Epidermal melanocyte (primary cell): ENCODE data around the gene NAA50.
A peak's percentile ranks its signal among the peaks of the same experiment; 100 is the strongest.

Experiments
- DNase-seq: peaks from one replicate; pipeline ENCODE4 v3.0.0; 2011; ENCODE audit warnings: low spot score; ENCODE audit not compliant: insufficient read length

The NAA50 gene

DNA sequence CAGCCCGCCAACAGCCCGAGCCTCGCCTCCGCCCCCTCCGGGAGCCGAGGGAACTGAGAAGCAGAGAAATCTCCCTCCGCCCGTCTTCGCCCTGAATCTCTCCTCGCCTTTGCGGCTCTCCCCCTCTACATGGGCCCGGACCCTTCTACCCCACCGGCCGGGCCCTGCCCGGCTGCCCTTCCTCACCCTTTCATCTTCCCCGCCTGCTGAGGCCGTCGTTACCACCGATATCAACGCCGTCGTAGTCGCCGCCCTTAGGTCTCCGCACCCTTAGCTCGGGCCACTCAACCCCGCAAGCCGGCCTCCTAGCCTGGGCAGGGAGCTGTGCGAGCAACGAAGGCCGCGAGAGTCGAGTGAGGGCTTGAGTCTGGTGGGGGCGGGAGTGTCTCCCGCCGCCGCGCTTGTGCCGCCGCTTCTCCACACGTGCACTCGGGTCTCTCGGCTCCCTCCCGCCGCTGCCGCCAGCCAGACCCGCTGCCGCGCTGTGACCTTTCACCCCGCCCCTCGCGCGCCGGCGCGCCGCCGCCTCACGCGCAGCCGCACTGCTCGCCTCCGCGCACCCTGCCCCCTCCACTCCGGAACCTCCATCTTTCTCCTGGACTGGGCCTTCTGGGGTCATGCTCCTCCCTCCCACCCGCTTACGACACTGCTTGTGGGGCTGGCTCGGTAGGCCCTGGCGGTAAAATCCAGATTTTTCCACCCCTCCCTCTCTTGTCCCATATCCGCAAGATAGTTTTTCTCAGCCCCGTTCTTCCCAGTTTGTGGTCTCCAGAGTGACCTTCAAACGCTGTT, at the start of gene NAA50:
Gene NAA50 (minus strand): TSS at position 494 of the 792 bp plus-strand sequence. CDS start 300 bp downstream, at position 194.
- peak; percentile 78 for DNase-seq

DNA sequence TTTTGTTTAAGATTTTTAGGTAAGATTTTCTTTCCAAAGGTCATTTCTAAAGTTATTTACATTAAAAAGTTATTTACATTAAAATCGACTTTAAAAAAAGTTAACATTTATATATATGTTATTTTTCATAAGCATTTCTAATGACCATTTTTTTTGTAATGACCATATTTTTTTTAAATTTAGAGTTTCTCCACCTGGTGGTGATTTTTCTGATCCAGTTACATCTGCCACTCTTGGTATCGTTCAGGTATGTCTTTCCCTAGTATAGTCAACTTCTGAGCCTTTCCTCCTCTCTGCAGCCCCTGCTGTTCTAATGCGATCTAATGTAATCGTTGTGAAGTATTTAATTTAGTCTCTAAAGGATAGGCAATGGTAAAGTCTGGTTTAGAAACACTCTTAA, 49.6 kb upstream of the NAA50 start:
- no peak for DNase-seq

- no peak for DNase-seq
Observed at GRCh38 chr3:113794526-113794925, 48.5 kb upstream of the NAA50 start.

DNA sequence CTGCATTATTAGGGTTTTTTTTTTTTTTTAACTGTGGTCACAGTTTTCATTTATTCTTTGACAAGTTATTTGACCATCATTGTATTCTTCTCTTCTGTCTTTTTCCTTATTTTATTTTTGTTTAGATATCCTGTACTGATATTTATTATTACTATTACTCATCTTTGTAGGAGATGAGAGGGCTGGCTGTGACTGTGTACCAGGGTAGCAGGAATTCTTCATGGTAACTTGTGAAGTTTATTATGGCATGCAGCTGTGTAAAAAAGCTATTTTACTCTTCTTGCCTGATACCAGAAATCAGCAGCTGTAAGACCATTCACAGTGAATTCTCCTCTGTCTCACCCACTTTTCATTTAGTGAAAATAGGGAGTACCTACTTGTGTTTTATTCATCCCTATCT, 45.3 kb upstream of the NAA50 start:
- no peak for DNase-seq

GRCh38 chr3:113783980-113784379, 37.9 kb upstream of the NAA50 start:
- no peak for DNase-seq

- DNase-seq = peak; percentile 57
Observed at GRCh38 chr3:113783463-113783862, 37.4 kb upstream of the NAA50 start.

DNA sequence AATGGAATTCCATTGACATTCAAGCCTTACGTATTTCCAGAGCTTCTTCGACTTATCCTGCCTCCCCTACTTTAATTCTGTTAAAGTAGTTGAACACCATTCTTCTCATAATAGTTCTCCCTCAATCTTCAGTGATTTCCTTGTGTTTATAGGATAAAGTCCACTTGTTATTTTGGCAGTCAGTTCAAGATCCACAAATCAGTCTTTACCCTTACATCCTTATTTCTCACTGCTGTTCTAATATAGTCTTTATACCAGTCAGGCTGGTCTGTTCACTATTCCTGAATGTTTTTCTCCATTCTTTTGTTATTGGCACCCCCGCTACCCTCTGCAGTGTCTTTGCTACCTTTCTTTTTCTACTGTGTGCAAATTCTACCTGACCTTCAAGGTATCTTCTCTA, 30.5 kb upstream of the NAA50 start:
- no peak for DNase-seq

- no peak for DNase-seq
Observed at GRCh38 chr3:113775516-113775915, 29.5 kb upstream of the NAA50 start.

GRCh38 chr3:113773381-113773780, 27.3 kb upstream of the NAA50 start:
- DNase-seq = no peak

- no peak for DNase-seq
Observed at GRCh38 chr3:113771993-113772392, 25.9 kb upstream of the NAA50 start.

GRCh38 chr3:113769551-113769950, 23.5 kb upstream of the NAA50 start:
- DNase-seq = peak; percentile 39

- DNase-seq = no peak
Observed at GRCh38 chr3:113764698-113765097, 18.6 kb upstream of the NAA50 start.

DNA sequence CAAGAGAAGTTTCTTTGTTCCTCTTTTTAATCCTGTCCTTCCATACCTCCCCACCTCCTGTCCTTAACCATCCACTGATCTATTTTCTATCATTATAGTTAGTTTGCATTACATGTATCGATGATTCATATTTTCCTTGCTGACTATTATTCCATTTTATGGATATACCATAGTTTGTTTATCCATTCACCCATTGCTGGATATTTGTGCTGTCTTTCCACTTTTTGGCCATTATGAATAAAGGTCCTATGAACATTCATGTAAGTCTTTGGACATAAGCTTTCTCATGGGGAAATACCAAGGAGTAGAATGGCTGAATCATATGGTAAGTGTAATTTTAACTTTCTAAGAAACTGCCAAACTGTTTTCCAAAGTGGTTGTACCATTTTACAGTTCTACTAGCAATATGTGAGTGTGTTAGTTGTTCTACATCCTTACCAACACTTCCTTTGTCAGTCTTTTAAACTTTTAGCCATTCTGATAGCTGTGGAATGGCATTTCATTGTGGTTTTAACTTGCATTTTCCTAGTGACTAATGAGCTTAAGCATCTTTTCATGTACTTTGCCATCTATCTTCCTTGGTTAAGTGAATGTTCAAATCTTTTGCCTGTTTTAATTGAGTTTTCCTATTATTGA, 12.5 kb upstream of the NAA50 start:
- no peak for DNase-seq

- no peak for DNase-seq
Observed at GRCh38 chr3:113754494-113755159, 8.6 kb upstream of the NAA50 start.

GRCh38 chr3:113753376-113753985, 7.4 kb upstream of the NAA50 start:
- no peak for DNase-seq

DNA sequence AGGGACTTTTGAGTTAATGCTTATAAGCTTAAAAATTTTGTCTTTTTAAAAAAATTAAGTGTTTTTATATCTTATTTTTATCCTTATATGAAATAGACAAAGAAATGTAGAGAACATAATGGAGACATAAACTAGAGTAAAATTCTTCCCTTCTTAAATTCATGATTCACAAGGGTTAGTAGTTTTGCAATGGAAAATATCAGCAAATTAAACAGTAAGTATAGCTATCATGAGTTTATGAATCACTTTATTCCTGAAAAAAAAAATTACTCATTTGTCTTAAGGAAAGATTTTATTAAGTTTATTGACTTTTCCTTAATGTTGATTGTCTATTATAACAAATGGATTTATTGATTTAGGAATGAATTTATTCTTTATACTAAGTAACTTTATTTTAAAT, 5.1 kb upstream of the NAA50 start:
- DNase-seq = no peak

GRCh38 chr3:113747283-113748046, 1.4 kb upstream of the NAA50 start:
- DNase-seq = no peak

DNA sequence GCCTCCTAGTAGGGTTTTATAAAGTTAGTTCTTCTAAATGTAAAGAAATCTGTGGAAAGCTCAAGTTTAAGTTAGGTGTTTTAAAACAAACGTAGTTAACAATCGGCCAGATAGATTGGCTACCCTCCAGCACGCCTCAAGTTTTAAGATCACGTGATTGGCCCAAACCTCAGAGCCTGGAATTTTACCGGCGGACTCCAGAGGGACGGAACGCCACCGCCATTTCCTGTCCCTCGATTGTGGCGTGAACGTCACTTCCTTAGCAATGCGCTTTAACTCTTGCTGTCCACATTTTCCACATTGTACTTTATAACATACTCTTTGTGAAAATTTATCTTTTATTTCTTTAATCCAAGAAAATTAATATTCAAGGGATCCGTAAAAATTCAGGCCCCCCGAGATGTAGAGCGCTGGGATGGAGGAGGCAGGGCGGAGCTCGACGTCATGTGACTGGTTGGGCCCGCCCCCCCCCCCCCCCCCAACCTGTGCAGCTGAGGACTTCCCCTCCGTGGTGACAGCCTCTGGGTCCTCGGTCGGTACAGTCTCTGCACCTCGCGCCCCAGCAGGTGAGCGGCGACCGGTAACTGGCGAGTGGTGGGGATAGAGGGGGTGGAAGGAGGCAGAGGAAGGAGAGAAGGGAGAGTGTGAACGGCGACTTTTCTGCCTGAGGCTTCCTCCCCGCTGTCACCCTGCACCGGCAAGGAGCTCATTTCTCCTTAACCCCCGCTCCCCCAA, 666 bp upstream of the NAA50 start, which contains the start of gene ATP6V1A:
Gene ATP6V1A (plus strand): TSS at position 488 of the 735 bp plus-strand sequence. CDS start 31,719 bp downstream, outside the sequence.
- DNase-seq = peak; percentile 73

DNA sequence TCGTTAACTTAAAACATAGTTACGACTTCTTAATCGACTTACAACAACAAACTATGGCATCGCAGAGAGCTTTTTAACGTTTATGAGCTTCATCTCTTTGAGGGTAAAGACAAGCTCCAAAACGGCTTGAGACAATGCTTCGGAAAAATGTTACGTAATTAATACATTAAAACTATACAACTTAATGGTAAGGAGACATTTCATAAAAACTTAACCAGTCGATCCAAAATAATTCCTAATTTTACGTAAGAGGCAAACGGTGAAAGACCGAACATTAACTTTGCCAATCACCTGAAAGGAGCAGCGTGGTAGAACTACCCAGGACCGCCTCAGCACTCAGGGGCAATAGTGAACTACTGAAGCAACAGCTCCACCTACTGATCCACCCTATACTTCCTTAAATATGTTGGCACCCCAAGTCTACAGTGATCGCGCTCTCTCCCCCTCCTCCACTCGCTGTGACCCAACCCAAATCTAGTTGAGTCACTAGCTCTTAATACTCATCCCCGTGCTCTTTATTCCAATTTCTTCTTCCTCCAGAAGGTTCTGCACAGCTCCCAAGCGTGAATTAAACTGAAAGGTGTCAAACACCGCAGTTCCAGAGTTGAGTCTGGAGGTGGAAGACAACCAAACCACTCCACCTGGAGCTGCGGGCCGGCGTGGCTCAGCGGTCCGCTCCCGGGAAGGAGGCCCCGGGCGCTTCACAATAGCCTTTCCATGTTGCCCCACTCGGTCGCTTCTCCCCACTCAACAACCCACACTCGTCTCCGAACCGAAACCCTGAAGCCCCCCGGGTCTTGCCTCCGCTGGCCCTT, 901 bp downstream of the NAA50 start:
- DNase-seq = peak; percentile 67
